ENCODE data around the gene CDC25B. TPM values are rescaled to one million over a fixed set of nuclear protein-coding genes. Genes with fewer than 3 reads are reported as not detected.
"Not testable (repeated sequence)": the region's sequence is repeated elsewhere in the genome, so short reads cannot be mapped to it uniquely, and the experiment has no call there.

Gene CDC25B
- total RNA-seq, 1 experiment from 2014 or later, result 69.6 TPM

DNA sequence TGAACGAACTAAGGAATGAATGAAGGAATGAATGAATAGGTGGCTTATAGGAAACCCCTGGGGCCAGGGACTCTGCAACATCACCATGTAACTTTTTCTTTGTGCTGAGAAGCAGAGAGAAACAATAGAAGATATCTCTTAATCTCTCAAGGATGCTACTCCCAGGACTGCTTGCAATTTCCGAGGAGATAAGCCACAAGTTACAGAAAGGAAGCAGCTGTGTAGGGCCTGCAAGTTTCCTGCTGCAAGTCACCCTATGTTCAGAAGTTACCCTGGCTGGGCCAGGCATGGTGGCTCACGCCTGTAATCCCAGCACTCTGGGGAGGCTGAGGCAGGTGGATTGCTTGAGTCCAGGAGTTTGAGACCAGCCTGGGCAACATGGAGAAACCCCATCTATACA, 43.2 kb downstream of the CDC25B start:
- H3K4me3 Mint-ChIP-seq (ENCODE audit: low read depth, unreplicated experiment), result no peak overlapping the region
- no peak for DNase-seq
- CTCF ChIA-PET, result no interaction called here
- H3K27ac Mint-ChIP-seq (ENCODE audit: unreplicated experiment), result no peak overlapping the region
- no peaks in the 10 kb centered on the region for H3K9me3 Mint-ChIP-seq (ENCODE audit: low read depth, unreplicated experiment)
- H3K36me3 Mint-ChIP-seq (ENCODE audit: insufficient read depth, unreplicated experiment), result no peaks in the 10 kb centered on the region
- TF ChIP-seq, protein P1, sequence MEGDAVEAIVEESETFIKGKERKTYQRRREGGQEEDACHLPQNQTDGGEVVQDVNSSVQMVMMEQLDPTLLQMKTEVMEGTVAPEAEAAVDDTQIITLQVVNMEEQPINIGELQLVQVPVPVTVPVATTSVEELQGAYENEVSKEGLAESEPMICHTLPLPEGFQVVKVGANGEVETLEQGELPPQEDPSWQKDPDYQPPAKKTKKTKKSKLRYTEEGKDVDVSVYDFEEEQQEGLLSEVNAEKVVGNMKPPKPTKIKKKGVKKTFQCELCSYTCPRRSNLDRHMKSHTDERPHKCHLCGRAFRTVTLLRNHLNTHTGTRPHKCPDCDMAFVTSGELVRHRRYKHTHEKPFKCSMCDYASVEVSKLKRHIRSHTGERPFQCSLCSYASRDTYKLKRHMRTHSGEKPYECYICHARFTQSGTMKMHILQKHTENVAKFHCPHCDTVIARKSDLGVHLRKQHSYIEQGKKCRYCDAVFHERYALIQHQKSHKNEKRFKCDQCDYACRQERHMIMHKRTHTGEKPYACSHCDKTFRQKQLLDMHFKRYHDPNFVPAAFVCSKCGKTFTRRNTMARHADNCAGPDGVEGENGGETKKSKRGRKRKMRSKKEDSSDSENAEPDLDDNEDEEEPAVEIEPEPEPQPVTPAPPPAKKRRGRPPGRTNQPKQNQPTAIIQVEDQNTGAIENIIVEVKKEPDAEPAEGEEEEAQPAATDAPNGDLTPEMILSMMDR (IDR thresholded peaks at IDR 0.05; ENCODE audit: unreplicated experiment), result no peak
- intact Hi-C loops (cut with micrococcal nuclease; ENCODE audit: unreplicated experiment), result no loop called here
- no peaks in the 10 kb centered on the region for H3K27me3 Mint-ChIP-seq (ENCODE audit: unreplicated experiment)
- no TSS peak for BruUV-seq (replicated peaks)
- no peaks in the 10 kb centered on the region for H3K4me1 Mint-ChIP-seq (ENCODE audit: low read depth, unreplicated experiment)

DNA sequence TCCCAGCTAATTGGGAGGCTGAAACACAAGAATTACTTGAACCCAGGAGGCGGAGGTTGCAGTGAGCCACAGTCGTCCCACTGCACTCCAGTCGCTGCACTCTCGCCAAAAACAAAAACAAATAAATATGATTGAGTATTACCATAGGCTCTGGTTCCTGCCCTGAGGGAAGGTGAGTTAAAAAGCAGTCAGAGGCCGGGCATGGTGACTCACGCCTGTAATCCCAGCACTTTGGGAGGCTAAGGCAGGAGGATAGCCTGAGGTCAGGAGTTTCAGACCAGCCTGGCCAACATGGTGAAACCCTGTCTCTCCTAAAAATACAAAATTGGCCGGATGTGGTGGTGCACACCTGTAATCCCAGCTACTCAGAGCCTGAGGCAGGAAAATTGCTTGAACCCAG, 44.1 kb downstream of the CDC25B start:
- CTCF ChIA-PET; DNase-seq; intact Hi-C loops (cut with micrococcal nuclease; ENCODE audit: unreplicated experiment); H3K36me3 Mint-ChIP-seq (ENCODE audit: insufficient read depth, unreplicated experiment); H3K27ac Mint-ChIP-seq (ENCODE audit: unreplicated experiment); H3K4me3 Mint-ChIP-seq (ENCODE audit: low read depth, unreplicated experiment); H3K27me3 Mint-ChIP-seq (ENCODE audit: unreplicated experiment); H3K4me1 Mint-ChIP-seq (ENCODE audit: low read depth, unreplicated experiment); H3K9me3 Mint-ChIP-seq (ENCODE audit: low read depth, unreplicated experiment); BruUV-seq (replicated peaks): not testable (repeated sequence)

DNA sequence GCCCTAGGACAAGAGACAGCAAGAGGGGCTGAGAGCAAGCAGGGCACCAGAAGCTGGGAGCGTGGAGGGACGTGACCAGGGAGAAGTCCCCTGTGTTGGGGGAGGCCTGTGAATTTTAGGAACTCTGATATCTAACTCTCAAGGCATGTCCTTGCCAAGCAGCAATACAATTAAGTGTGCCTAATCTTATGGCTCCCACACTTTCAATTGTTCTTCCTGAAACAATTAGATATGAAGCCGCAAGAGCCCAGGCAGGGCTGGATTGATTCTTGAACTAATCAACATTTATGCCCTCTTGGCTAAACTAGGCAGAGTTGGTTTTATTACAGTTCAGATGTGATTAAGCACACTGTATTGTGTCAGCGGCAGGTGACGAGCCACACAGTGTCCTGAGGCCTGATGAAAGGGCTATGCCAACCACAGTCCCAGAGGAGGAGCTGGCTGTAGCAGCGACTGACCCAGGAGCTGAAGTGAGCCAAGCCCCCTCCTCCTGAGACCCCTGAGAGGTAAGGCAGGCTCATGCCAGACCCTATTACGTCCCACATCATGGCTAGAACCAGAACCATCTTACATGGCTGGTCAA, 46.3 kb downstream of the CDC25B start:
- DNase-seq, result no peak
- Mint-ChIP-seq H3K27me3 (ENCODE audit: unreplicated experiment) (no peaks in the 10 kb centered on the region), H3K36me3 (ENCODE audit: insufficient read depth, unreplicated experiment) (peaks cover 17% of the 10 kb centered on the region), H3K4me1 (ENCODE audit: low read depth, unreplicated experiment) (peaks cover 7% of the 10 kb centered on the region), H3K9me3 (ENCODE audit: low read depth, unreplicated experiment) (no peaks in the 10 kb centered on the region), H3K27ac (ENCODE audit: unreplicated experiment) (no peak overlapping the region), H3K4me3 (ENCODE audit: low read depth, unreplicated experiment) (no peak overlapping the region)
- BruUV-seq (replicated peaks), result no TSS peak
- CTCF ChIA-PET, result no interaction called here
- intact Hi-C loops (cut with micrococcal nuclease; ENCODE audit: unreplicated experiment), result no loop called here
- TF ChIP-seq, protein P1 (IDR thresholded peaks at IDR 0.05; ENCODE audit: unreplicated experiment), result no peak

DNA sequence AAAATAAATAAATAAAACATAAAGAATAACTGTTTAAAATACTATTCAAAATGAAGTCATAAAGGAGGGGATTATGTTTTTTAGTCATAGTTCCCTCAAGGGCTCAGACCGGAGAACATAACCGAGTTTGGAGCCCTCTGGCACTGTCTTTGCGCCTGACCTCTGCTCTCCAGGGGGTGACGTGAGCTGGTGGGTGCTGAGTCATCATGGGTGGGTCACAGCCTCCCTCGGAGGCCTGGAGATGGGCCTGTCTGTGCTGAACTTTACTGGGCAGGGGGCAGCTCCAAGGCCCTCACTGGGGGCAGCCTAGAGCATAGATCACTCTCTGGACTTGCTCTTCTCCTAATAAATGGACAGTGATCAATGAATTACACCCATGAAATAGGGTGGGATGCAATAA, 47.4 kb downstream of the CDC25B start:
- DNase-seq, result no peak
- no TSS peak for BruUV-seq (replicated peaks)
- intact Hi-C loops (cut with micrococcal nuclease; ENCODE audit: unreplicated experiment), result no loop called here
- Mint-ChIP-seq H3K4me3 (ENCODE audit: low read depth, unreplicated experiment) (no peak overlapping the region), H3K36me3 (ENCODE audit: insufficient read depth, unreplicated experiment) (peaks cover 18% of the 10 kb centered on the region), H3K9me3 (ENCODE audit: low read depth, unreplicated experiment) (no peaks in the 10 kb centered on the region), H3K4me1 (ENCODE audit: low read depth, unreplicated experiment) (peaks cover 8% of the 10 kb centered on the region), H3K27me3 (ENCODE audit: unreplicated experiment) (no peaks in the 10 kb centered on the region), H3K27ac (ENCODE audit: unreplicated experiment) (no peak overlapping the region)
- CTCF ChIA-PET, result no interaction called here
- TF ChIP-seq, protein P1 (IDR thresholded peaks at IDR 0.05; ENCODE audit: unreplicated experiment), result no peak

DNA sequence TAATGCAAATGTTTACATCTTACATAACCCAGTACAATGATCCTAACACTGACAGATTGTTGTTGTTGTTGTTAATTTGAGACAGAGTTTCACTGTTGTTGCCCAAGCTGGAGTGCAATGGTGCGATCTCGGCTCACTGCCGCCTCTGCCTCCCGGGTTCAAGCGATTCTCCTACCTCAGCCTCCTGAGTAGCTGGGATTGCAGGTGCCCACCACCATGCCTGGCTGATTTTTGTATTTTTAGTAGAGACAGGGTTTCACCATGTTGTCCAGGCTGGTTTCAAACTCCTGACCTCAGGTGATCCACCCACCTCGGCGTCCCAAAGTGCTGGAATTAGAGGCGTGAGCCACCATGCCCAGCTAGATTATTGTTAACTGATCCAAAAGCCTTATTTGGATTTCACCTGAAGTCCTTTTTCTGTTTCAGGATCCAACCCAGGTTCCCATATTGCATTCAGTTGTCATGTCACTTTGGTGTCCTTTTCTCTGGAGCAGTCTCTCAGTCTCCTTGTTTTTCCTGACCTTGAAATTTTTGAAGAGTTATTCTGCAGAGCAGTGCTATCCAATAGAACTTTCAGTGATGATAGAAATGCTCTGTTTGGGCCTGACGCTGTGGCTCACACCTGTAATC, 48.0 kb downstream of the CDC25B start:
- intact Hi-C loops (cut with micrococcal nuclease; ENCODE audit: unreplicated experiment); BruUV-seq (replicated peaks); H3K27me3 Mint-ChIP-seq (ENCODE audit: unreplicated experiment); H3K4me3 Mint-ChIP-seq (ENCODE audit: low read depth, unreplicated experiment); H3K9me3 Mint-ChIP-seq (ENCODE audit: low read depth, unreplicated experiment); H3K27ac Mint-ChIP-seq (ENCODE audit: unreplicated experiment); DNase-seq; CTCF ChIA-PET: not testable (repeated sequence)
- peaks cover 18% of the 10 kb centered on the region for H3K36me3 Mint-ChIP-seq (ENCODE audit: insufficient read depth, unreplicated experiment)
- H3K4me1 Mint-ChIP-seq (ENCODE audit: low read depth, unreplicated experiment), result peaks cover 14% of the 10 kb centered on the region
